AG10803 (cell line): ENCODE data around the gene EML2.

Experiments
- DNase-seq: peaks from one replicate; pipeline ENCODE4 v3.0.0; 2010; ENCODE audit warnings: low read depth
- H3K4me3 ChIP-seq: 2 replicates; pipeline ENCODE4 v1.5.1; 2011; ENCODE audit warnings: mild to moderate bottlenecking, low read length, control low read depth
- TF ChIP-seq, protein P1 (sequence below): conservative IDR thresholded peaks from 2 replicates; pipeline ENCODE4 v1.5.1; 2011; ENCODE audit warnings: mild to moderate bottlenecking, low read length, control low read depth, inconsistent platforms

The EML2 gene

DNA sequence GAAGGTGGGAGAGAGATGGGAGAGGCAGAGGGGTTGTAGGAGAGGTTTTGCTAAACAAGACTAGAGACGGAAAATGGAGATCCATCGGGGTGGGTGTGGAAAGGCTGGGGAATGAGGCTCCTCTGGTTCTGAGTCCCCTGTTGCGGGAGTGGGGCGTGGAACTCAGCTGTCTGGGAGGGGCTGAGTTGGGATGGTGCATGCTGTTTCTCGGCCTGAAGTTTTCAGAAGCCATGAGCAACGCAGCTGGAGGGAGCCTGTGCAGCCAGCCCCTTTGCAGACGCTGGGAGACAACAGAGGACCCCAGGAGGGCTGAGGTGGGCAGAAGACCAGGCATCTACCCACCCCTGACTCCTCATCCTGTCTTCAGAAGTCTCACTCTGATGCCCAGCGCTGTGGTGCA, 21.4 kb upstream of the EML2 start:
- H3K4me3 ChIP-seq = no peak overlapping the region
- TF ChIP-seq, protein P1, sequence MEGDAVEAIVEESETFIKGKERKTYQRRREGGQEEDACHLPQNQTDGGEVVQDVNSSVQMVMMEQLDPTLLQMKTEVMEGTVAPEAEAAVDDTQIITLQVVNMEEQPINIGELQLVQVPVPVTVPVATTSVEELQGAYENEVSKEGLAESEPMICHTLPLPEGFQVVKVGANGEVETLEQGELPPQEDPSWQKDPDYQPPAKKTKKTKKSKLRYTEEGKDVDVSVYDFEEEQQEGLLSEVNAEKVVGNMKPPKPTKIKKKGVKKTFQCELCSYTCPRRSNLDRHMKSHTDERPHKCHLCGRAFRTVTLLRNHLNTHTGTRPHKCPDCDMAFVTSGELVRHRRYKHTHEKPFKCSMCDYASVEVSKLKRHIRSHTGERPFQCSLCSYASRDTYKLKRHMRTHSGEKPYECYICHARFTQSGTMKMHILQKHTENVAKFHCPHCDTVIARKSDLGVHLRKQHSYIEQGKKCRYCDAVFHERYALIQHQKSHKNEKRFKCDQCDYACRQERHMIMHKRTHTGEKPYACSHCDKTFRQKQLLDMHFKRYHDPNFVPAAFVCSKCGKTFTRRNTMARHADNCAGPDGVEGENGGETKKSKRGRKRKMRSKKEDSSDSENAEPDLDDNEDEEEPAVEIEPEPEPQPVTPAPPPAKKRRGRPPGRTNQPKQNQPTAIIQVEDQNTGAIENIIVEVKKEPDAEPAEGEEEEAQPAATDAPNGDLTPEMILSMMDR = no peak
- DNase-seq = no peak

DNA sequence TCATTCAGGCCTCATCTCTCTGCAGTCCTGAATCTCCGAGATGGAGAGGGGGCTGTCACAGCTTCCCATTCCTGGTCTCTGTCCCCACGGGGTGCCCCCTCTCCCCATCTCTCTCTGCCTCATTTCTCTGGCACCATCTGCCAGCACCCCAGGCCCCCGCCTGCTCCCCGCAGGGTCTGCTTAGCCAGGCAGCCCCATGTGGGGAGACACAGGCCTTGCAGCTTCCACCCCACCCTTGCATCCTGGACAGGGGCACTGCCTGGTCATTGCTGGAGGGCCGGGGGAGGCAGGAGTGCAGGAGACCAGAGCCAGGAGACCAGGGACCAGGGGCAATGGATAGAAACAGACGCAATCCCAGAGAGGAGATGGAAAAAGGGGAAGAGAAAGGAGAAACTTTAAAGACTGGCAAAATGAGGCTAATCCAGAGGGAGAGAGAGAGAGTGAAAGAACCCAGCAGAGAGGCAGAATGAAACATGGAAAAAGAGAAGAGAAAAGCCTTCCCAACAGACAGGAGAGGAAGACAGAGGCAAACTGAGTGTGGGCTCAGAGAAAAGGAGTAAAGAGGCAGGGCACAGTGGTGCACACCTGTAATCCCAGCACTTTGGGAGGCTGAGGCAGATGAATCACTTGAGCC, 20.0 kb upstream of the EML2 start:
- no peak overlapping the region for H3K4me3 ChIP-seq
- TF ChIP-seq, protein P1 = no peak
- DNase-seq = no peak

DNA sequence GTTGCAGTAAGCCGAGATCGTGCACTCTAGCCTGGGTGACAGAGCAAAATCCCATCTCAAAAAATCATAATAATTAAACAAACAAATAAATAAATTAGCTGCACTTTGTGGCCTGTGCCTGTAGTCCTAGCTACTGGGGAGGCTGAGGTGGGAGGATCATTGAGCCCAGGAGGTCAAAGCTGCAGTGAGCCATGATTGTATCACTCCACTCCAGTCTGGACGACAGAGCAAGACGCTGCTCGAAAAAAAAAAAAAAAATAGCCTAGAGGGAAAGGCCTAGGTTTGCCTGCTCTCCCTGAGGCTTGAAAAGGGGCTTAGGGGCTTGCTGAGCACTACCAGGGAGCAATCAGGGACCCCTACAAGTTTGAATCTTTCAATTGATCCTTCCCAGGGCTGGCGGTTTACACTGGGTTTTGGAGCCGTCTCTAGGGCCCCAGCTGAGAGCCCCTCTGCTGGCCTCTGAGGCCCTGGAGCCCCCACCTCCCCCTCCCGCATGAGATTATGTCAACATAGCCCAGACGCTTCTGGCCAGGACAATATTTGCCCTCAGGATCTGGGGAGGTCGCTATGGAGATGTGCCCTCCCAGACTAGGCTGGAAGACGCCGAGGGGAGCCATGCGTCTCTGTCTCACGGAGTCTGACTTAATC, 18.4 kb upstream of the EML2 start:
- TF ChIP-seq, protein P1 = no peak
- H3K4me3 ChIP-seq = no peak overlapping the region
- no peak for DNase-seq

DNA sequence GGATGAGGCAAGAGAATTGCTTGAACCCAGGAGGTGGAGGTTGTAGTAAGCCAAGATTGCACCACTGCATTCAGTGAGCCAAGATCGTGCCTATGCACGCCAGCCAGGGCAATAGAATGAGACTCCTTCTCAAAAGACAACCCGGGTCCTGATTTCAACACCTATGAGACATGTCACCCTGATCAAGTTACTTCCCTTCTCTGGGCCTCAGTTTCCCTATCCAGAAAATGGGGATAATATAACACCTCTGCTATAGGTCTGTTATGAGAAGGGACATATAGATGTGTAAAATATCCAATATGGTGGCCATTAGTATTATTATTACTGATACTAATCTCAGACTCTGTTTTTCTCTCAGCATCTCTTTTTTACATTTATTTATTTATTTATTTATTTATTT, 15.9 kb upstream of the EML2 start:
- no peak overlapping the region for H3K4me3 ChIP-seq
- TF ChIP-seq, protein P1 = no peak
- no peak for DNase-seq

DNA sequence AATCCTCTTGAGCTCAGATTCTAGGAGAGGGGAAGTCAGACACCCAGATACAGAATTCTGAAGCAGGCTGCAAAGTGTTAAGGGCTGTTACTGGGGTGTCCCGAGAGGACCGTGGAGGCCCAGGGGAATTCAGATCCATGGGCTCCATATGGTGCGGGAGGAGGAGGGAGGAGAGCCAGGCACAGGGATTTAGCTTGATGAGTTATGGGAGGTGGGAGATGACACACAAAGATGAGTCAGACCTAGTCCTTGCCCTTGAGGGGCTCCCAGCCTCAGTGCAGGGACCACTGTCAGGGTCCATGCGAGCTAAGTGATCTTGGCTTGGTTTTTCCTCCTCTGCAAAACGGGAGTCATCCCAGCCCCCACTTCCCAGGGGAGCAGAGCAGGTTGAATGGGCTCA, 14.4 kb upstream of the EML2 start:
- no peak for DNase-seq
- H3K4me3 ChIP-seq = no peak overlapping the region
- TF ChIP-seq, protein P1 = no peak

DNA sequence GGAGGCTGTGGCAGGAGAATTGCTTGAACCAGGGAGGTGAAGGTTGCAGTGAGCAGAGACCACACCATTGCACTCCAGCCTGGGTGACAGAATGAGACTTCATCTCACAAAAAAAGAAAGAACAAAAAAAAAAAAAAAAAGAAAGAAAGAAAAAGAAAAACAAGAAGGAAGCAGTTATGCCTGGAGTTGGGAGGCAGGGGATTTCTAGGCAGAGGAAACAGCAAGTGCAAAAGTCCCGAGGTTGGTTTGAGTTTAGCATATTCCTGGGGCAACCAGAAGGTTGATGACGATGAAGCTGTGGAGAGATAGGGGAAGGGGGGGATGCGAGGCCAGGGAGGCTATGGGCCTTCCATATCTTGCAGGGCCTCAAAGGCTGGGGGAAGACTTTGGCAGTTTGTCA, 11.5 kb upstream of the EML2 start:
- TF ChIP-seq, protein P1 = no peak
- DNase-seq = no peak

DNA sequence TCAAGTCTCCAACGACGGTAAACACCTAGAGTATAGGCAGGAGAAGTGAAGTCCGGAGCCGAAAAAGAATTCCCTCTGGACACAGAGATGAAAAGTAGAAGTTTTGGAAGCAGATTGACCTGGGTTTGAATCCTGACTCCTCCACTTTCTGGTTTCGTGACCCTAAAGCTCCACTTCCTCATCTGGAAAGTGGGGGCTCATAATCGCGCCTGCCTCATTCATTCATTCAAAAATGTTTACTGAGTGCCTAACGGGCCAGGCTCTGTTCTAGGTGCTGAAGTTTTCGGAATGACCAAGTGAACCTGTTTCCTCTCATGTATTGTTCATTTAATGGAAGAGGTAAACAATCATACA, 7.1 kb upstream of the EML2 start:
- no peak for DNase-seq
- TF ChIP-seq, protein P1 = no peak
- H3K4me3 ChIP-seq = peak overlapping the region; percentile 62

More for the DNA sequence above, 11.5 kb upstream of the EML2 start:
- H3K4me3 ChIP-seq = no peak overlapping the region
